ENCODE data around the gene KIF16B.

- TF ChIP-seq CTCF (IDR thresholded peaks at IDR 0.05; ENCODE audit: low read depth, low read length, missing input control), result no peak
- no peak for TF ChIP-seq REST (IDR thresholded peaks at IDR 0.05)
- no peak for TF ChIP-seq JUND (IDR thresholded peaks at IDR 0.05)
- TF ChIP-seq TAF1 (conservative IDR thresholded peaks at IDR 0.05), result no peak
- TF ChIP-seq RAD21 (IDR thresholded peaks at IDR 0.05), result no peak
- no peak for TF ChIP-seq YY1 (IDR thresholded peaks at IDR 0.05)
- TF ChIP-seq ATF3 (IDR thresholded peaks at IDR 0.05), result no peak
- no peak for TF ChIP-seq GABPA (IDR thresholded peaks at IDR 0.05 in 1 of 2, conservative IDR thresholded peaks at IDR 0.05 in 1 of 2)
Measured at GRCh38 chr20:16622501-16622900, 49.3 kb upstream of the KIF16B start.

All from liver (tissue), 3 donors.